Esophagus mucosa (tissue), 1 donor: ENCODE measurements around the gene GBA2. TPM values are rescaled to one million over a fixed set of nuclear protein-coding genes. Genes with fewer than 3 reads are reported as not detected.

ENCODE experiments used
- ATAC-seq: fragments of 200-7000 bp; cut with Tn5 transposase; one replicate; pipeline ENCODE4 v1.9.1; 2020
- total RNA-seq: library from RNA; stranded (reverse); gene quantifications from one replicate; pipeline ENCODE4 v1.2.4, GENCODE V29; 2023
- donor health status: DM: yes; HTN: yes; CAD: no.

Gene GBA2
- 20.9 TPM for total RNA-seq

GRCh38 chr9:35748858-35749514 lies at the start of gene GBA2, which contains the start of gene RGP1:
GBA2 (minus strand) TSS chr9:35749228; CDS start chr9:35748704, 524 bp downstream.
RGP1 (plus strand) TSS chr9:35749287; CDS start chr9:35749756, 469 bp downstream.
- ATAC-seq: peak; percentile 83

GRCh38 chr9:35797311-35798109 lies 48.5 kb upstream of the GBA2 start:
- no peak for ATAC-seq

DNA sequence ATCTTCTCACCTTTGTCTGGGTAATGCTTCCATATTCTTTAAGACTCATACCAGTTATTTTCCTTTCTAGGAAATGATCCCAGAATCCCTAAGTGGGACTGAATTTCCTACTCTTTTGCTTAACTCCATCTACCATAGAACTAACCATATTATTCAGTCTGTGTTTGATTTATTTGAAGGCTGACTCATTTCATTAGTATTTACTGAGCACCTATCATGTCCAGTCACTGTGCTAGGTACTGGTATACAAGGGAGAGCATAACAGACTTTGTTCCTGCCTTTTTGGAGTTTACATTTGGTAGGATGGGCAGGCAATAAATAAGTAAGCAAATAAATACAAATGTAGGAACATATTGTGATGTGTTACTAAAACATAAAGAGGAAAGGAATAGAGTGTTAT lies 46.7 kb upstream of the GBA2 start:
- ATAC-seq: no peak

GRCh38 chr9:35793461-35793860 lies 44.4 kb upstream of the GBA2 start:
- no peak for ATAC-seq

DNA sequence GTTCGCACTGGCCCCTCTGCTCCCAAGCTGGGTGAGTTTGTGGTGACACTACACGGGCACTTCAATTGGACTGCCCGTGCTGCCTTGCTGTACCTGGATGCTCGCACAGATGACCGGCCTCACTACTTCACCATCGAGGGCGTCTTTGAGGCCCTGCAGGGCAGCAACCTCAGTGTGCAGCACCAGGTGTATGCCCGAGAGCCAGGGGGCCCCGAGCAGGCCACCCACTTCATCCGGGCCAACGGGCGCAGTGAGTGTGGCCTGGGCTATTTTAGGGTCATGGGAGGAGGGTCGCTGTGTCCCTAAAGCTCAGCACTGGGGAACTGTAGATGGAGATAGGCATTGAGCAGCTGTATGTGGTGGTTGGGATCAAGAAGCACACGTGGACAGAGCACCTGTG lies 43.8 kb upstream of the GBA2 start:
- ATAC-seq: no peak

- ATAC-seq: no peak
These were observed 43.2 kb upstream of the GBA2 start for GRCh38 chr9:35792024-35792813.

DNA sequence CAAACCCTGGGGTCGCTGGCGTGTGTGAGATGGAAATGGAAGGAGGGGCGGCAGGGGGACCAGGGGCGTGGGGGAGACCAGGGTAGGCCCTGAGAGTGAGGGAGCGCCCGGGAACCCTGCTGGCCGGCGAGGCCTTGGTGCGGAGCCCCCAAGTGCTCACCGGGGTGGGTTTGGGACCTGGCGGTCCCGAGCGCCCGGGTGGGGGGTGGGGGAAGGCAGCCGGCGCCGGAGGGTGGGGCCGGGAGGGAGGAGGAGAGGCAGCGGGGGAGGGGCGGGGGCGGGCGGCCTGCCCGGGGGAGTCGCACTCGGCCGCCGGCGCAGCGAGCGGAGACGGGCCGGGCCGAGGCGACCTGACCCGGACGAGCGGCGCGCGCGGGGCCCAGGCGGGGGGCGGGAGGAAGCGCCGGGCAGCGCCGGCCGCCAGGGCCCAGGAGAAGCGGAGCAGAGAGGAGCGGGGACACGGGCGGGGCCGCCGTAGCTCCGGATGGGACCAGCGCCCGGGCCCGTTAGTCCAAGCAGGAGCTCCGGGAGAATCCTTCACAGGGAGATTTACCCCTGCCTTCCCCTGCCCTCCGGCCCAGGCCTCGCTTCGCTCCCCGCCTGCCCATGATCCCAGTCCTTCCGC lies 42.4 kb upstream of the GBA2 start, which contains the start of gene NPR2:
Gene NPR2 (plus strand): TSS at position 295 of the 625 bp plus-strand sequence. CDS start 818 bp downstream, outside the sequence.
- no peak for ATAC-seq

GRCh38 chr9:35790385-35791296 lies 41.6 kb upstream of the GBA2 start:
- ATAC-seq: peak; percentile 81

DNA sequence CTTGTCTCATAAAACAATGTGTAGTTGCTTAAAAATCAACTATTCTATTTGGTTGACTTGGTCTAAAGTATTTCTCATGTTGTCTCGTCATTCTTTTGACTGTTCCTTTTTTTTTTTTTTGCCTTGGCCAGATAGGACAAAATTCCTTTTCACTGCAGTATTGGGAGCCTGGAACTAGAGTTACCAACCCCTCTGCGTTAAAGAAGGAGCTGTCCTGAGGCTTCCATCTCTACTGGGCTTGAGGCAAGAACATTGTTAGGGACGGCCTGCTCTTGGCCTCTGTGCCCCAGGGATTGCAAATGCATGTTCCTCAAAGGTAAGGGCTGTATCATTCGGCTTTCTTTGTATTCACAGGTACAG lies 41.0 kb upstream of the GBA2 start:
- ATAC-seq: no peak

DNA sequence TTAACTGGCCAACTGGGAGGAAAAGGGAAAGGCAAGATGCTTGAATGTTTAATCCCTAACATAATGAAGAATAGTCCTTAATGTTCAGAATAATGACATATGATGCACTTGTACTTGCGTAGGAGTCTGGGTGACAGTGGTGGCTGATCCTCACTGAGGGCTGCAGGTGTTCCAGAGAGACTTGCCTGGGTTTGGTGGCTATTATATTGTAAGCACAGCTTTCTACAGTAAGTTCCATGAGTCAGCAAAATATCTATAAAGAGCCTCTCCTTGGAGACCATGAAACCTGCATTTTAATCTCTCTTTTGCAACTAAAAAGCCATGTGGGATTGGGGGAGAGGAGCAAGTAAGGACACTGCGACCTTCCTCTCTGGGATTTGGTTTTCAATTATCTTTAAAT lies 40.5 kb upstream of the GBA2 start:
- ATAC-seq: no peak

DNA sequence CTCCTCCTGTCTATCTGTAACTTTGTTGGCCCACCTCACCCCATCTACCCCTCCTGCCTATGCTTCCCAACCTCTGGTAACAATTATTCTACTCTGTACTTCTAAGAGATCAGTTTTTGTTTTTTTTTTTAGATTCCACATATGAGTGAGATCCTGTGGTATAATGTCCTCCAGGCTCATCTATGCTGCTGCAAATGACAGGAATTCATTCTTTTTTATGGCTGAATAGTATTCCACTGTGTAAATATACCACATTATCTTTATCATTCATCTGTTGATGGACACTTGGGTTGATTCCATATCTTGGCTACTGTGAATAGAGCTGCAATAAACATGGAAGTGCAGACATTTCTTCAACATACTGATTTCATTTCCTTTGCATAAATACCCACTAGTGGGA lies 34.4 kb upstream of the GBA2 start:
- ATAC-seq: no peak

DNA sequence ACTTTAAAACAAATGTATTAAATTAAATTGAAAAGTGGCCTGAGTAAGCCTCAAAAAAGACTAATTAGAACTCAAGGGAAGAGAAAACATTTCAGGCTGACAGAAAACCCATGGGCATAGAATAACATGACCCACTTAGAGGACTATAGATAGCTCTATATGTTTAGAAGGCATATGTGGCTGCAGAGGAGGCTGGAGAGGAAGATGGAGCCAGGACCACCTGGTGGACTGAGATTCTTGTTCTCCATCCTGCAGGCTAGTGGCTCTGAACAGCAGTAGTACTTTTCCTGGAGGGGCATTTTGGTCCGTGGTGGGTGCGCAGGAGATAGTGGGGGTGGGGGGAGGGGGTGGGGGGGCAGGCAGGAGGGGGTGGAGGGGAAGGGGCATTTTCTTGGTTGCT lies 32.0 kb upstream of the GBA2 start:
- no peak for ATAC-seq

- no peak for ATAC-seq
These were observed 29.5 kb upstream of the GBA2 start for GRCh38 chr9:35778496-35778895.

DNA sequence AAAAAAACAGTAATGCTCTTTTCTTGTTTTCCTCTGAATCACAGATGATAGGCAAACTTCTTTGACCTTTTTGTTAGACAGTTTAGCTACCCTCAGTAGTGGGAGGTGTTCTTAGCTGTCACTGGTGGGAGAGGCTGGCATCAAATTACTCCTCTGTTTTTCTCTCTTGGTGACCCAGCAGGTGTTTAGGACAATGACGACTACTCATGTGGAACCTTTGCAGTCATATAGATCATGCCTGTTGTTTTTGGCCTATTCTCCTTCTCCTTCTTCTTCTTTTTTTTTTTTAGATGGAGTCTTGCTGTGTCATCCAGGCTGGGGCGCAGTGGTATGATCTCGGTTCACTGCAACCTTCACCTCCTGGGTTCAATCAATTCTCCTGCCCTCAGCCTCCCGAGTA lies 27.0 kb upstream of the GBA2 start:
- ATAC-seq: no peak

DNA sequence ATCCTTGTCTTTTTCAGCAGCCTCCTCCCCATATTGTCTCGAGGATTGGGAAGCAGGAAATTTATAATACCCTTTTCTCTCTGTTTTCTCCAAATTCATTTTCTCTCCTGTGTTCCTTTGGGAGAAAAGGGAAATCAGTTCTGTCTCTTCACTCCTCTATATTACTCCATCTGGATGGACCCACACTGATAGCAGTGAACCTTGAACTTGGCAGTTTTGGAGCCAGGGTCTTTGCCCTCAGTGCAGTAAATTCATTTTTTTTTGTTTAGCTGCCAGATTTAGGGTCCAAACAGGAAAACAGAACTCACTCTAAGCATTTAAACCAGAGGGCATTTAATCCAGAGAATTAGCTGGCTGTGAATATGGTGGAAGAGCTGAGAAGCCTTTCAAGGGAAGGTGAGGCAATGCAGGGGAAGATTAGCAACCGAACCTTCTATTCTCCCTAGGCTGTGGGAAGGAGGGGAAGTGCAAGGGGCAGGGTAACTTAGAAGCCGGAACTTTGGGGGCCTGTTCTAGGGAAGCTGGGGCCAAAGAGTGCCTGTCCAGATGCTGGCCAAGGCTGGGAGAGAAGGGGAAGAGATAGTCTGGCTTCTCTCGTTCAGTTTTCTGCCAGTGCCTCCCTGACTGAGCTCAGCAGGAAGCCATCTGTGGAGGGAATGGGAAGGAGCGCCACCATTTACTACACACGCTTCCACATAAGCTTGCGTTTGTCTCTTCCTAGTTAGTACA lies 26.0 kb upstream of the GBA2 start:
- ATAC-seq: no peak

GRCh38 chr9:35771943-35772342 lies 22.9 kb upstream of the GBA2 start:
- peak; percentile 95 for ATAC-seq

DNA sequence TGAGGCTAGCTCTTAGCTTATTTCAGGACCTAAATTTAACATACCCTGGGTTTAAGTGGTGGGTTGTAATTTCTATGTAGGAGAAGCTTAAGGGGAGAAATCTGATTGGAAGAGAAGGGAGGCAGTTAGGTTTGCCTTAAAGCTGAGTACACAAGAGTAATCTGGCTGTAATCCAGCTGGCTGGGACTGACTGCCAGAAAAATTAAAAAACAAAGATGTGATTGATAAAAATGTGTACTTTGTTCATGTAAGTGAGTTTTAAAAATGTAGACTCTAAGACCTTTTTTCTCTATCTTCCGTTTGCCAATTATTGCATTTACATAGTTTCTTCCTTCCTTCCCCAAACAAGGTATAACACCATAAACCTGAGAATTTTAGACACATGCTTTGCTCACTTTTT lies 22.5 kb upstream of the GBA2 start:
- ATAC-seq: no peak

GRCh38 chr9:35771075-35771433 lies 22.0 kb upstream of the GBA2 start:
- no peak for ATAC-seq

DNA sequence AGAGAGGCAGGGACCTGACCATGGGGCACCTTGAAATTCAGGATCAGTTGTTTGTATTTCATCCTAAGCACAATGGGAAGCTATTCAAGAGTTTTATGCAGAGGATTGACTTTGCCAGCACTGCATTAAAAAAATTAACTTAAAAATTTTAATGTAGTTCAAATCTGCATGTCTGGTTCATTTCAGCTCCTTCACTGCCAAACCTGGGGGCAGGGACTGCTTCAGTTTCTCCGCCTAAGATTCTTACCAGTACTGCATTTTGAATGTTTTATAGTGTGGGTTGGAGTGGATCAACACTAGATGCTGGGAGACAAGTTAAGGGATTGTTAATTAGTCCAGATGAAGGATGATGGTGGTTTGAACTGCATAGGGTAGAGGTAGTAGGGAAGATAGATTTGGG lies 20.7 kb upstream of the GBA2 start:
- no peak for ATAC-seq

GRCh38 chr9:35767458-35767857 lies 18.4 kb upstream of the GBA2 start:
- ATAC-seq: no peak

- no peak for ATAC-seq
These were observed 18.0 kb upstream of the GBA2 start for GRCh38 chr9:35766997-35767396.
